Measurements from ENCODE around the gene STEAP3.

The STEAP3 gene

DNA sequence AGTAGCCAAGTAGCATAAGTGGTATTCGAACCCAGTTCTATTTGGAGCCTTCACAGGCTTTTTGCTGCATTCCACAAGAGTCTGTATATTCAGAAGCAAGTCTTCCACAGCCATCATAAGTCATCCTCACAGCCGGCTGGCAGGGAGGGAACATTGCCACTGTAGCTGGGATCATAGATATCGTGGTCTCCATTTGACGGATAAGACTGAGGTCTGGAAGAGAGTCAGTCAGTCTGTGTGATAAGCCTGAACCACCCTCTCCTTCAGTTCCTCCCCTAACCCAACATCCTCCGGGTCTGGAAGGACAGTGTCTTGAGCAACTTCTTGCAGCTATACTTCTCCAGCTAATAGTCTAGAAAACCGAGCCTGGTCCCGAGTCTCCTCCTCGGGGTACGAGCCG, 48.1 kb upstream of the STEAP3 start:
- Histone ChIP-seq H3K4me1 (ENCODE audit: low read length) (no peaks in the 10 kb centered on the region), H3K79me2 (ENCODE audit: low read length) (no peaks in the 10 kb centered on the region), H3K27me3 (replicated peaks; ENCODE audit: insufficient read depth, low read length) (no peaks in the 10 kb centered on the region), H3K9me2 (replicated peaks; ENCODE audit: insufficient read depth, low read length) (no peaks in the 10 kb centered on the region), H3K4me2 (ENCODE audit: low read depth, low read length) (no peak overlapping the region), H3K4me3 (ENCODE audit: low read length) (no peak overlapping the region), H4K20me1 (ENCODE audit: insufficient read depth, low read length) (no peaks in the 10 kb centered on the region), H3K9ac (ENCODE audit: low read length) (no peak overlapping the region), H3K27ac (ENCODE audit: low read length) (no peak overlapping the region), H3K9me3 (replicated peaks; ENCODE audit: insufficient read depth, low read length) (no peaks in the 10 kb centered on the region), H3K36me3 (replicated peaks; ENCODE audit: insufficient read depth, low read length) (no peaks in the 10 kb centered on the region), H3F3A (ENCODE audit: insufficient read depth, low read length) (no peaks in the 10 kb centered on the region), H2AFZ (ENCODE audit: low read length) (no peak overlapping the region)
- TF ChIP-seq, protein P1, sequence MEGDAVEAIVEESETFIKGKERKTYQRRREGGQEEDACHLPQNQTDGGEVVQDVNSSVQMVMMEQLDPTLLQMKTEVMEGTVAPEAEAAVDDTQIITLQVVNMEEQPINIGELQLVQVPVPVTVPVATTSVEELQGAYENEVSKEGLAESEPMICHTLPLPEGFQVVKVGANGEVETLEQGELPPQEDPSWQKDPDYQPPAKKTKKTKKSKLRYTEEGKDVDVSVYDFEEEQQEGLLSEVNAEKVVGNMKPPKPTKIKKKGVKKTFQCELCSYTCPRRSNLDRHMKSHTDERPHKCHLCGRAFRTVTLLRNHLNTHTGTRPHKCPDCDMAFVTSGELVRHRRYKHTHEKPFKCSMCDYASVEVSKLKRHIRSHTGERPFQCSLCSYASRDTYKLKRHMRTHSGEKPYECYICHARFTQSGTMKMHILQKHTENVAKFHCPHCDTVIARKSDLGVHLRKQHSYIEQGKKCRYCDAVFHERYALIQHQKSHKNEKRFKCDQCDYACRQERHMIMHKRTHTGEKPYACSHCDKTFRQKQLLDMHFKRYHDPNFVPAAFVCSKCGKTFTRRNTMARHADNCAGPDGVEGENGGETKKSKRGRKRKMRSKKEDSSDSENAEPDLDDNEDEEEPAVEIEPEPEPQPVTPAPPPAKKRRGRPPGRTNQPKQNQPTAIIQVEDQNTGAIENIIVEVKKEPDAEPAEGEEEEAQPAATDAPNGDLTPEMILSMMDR (IDR thresholded peaks at IDR 0.05; ENCODE audit: low read length) = no peak
- TF ChIP-seq EZH2 (optimal IDR thresholded peaks at IDR 0.05; ENCODE audit: low read depth, low read length) (no peak), EZH2phosphoT487 (IDR thresholded peaks at IDR 0.05; ENCODE audit: low read length) (no peak)
- no peak for DNase-seq

- no peak overlapping the region for H3K9ac ChIP-seq (ENCODE audit: low read length)
- no peak for DNase-seq
- H3K4me3 ChIP-seq (ENCODE audit: low read length) = no peak overlapping the region
- H3K4me2 ChIP-seq (ENCODE audit: low read depth, low read length) = no peak overlapping the region
- H3K36me3 ChIP-seq (replicated peaks; ENCODE audit: insufficient read depth, low read length) = no peaks in the 10 kb centered on the region
- H3K27me3 ChIP-seq (replicated peaks; ENCODE audit: insufficient read depth, low read length) = no peaks in the 10 kb centered on the region
- H3K9me2 ChIP-seq (replicated peaks; ENCODE audit: insufficient read depth, low read length) = no peaks in the 10 kb centered on the region
- no peak overlapping the region for H2AFZ ChIP-seq (ENCODE audit: low read length)
- no peaks in the 10 kb centered on the region for H3K4me1 ChIP-seq (ENCODE audit: low read length)
- no peaks in the 10 kb centered on the region for H3K9me3 ChIP-seq (replicated peaks; ENCODE audit: insufficient read depth, low read length)
- no peaks in the 10 kb centered on the region for H3K79me2 ChIP-seq (ENCODE audit: low read length)
- H4K20me1 ChIP-seq (ENCODE audit: insufficient read depth, low read length) = no peaks in the 10 kb centered on the region
- no peak for TF ChIP-seq EZH2 (optimal IDR thresholded peaks at IDR 0.05; ENCODE audit: low read depth, low read length)
- TF ChIP-seq EZH2phosphoT487 (IDR thresholded peaks at IDR 0.05; ENCODE audit: low read length) = no peak
- TF ChIP-seq, protein P1 (IDR thresholded peaks at IDR 0.05; ENCODE audit: low read length) = no peak
- H3F3A ChIP-seq (ENCODE audit: insufficient read depth, low read length) = no peaks in the 10 kb centered on the region
- H3K27ac ChIP-seq (ENCODE audit: low read length) = no peak overlapping the region
Measured at GRCh38 chr2:119177171-119177837, 46.3 kb upstream of the STEAP3 start.

DNA sequence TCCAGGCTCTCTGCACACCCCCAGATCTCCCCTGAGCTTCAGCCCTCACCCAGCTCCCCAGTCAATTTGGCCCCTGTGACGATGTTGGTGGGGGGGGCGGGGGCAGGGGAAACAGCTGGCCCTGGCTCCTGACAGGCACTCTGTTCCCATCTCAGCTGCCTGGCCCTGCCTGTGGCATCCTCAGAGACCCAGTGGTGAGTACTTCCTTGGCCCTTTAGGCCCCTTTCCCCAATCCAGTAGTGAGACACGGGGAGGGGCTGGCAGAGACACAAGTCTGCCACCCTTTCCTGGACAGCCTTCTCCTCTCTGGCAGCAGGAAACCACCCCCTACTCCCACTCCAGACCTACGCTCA, 45.8 kb upstream of the STEAP3 start:
- Histone ChIP-seq H3F3A (ENCODE audit: insufficient read depth, low read length) (no peaks in the 10 kb centered on the region), H4K20me1 (ENCODE audit: insufficient read depth, low read length) (no peaks in the 10 kb centered on the region), H3K4me1 (ENCODE audit: low read length) (no peaks in the 10 kb centered on the region), H3K9ac (ENCODE audit: low read length) (no peak overlapping the region), H3K9me3 (replicated peaks; ENCODE audit: insufficient read depth, low read length) (no peaks in the 10 kb centered on the region), H3K9me2 (replicated peaks; ENCODE audit: insufficient read depth, low read length) (no peaks in the 10 kb centered on the region), H3K27me3 (replicated peaks; ENCODE audit: insufficient read depth, low read length) (no peaks in the 10 kb centered on the region), H3K79me2 (ENCODE audit: low read length) (no peaks in the 10 kb centered on the region), H3K4me2 (ENCODE audit: low read depth, low read length) (no peak overlapping the region), H3K4me3 (ENCODE audit: low read length) (no peak overlapping the region), H2AFZ (ENCODE audit: low read length) (no peak overlapping the region), H3K27ac (ENCODE audit: low read length) (no peak overlapping the region), H3K36me3 (replicated peaks; ENCODE audit: insufficient read depth, low read length) (no peaks in the 10 kb centered on the region)
- TF ChIP-seq, protein P1 (IDR thresholded peaks at IDR 0.05; ENCODE audit: low read length) = no peak
- TF ChIP-seq EZH2phosphoT487 (IDR thresholded peaks at IDR 0.05; ENCODE audit: low read length) (no peak), EZH2 (optimal IDR thresholded peaks at IDR 0.05; ENCODE audit: low read depth, low read length) (no peak)
- no peak for DNase-seq
